HepG2 (cell line): ENCODE data around the gene CAMK2G. TPM values are rescaled to one million over a fixed set of nuclear protein-coding genes. Genes with fewer than 3 reads are reported as not detected.

Source experiments
- ATAC-seq: fragments of 200-7000 bp; cut with Tn5 transposase; 3 replicates; pipeline ENCODE4 v1.9.1; 2020; ENCODE audit warnings: mild to moderate bottlenecking, moderate library complexity
- BruUV-seq: library from RNA; stranded (reverse); fragments of 400-500 nt; replicated peaks from 2 replicates; lab custom pipeline; 2021; lab: Mats Ljungman, UMichigan
- CTCF ChIA-PET: fragments of 300-600 bp; formaldehyde crosslinking; extraction: SDS; loops from one replicate; lab custom pipeline; 2021; ENCODE audit warnings: low total read pairs, inconsistent platforms, low intra/inter-chr PET ratio; lab: Yijun Ruan, JAX
- POLR2A ChIA-PET: fragments of 350-600 bp; sonication (Branson Sonifier 250); formaldehyde crosslinking; loops from one replicate; lab custom pipeline; 2020; ENCODE audit warnings: antibody characterized with exemption, inconsistent platforms; lab: Yijun Ruan, JAX
- DNase-seq: peaks from one replicate; pipeline ENCODE4 v3.0.0-alpha.2; 2015; ENCODE audit warnings: low spot score
- FAIRE-seq: peaks from 3 replicates; lab custom pipeline; 2011; peaks lifted over from hg19 to GRCh38; lab: Jason Lieb, UNC
- H2AFZ ChIP-seq: one replicate; pipeline ENCODE4 v1.6.1; 2011; ENCODE audit warnings: low read length, inconsistent platforms
- H3K27ac ChIP-seq: fragments of 300-600 bp; 3 replicates; pipeline ENCODE4 v1.8.0; 2011; ENCODE audit warnings: mixed run types, mild to moderate bottlenecking, mixed read lengths, low read length, inconsistent platforms; ENCODE audit not compliant: insufficient read depth; ENCODE audit errors: extremely low read length
- H3K27me3 ChIP-seq, 2 experiments: fragments of 200-600 bp in 1 of 2; 2 replicates in 1 of 2; 3 replicates in 1 of 2; pipeline versions ENCODE4 v1.6.0 to v1.8.0; 2011; ENCODE audit warnings: low read length in 2 of 2, mild to moderate bottlenecking in 2 of 2, moderate library complexity in 2 of 2, inconsistent platforms in 1 of 2; ENCODE audit not compliant: insufficient read depth in 2 of 2, control insufficient read depth in 1 of 2
- H3K36me3 ChIP-seq, 2 experiments: fragments of 200-600 bp in 1 of 2; replicated peaks in 1 of 2; 2 replicates in 1 of 2; 3 replicates in 1 of 2; pipeline versions ENCODE4 v1.5.1 to v1.8.0; 2011; ENCODE audit warnings: low read length in 2 of 2, inconsistent platforms in 1 of 2; ENCODE audit not compliant: insufficient read depth in 2 of 2, control insufficient read depth in 1 of 2
- H3K4me1 ChIP-seq: 2 replicates; pipeline ENCODE4 v1.5.1; 2012; ENCODE audit warnings: low read length, inconsistent platforms; ENCODE audit not compliant: insufficient read depth
- H3K4me2 ChIP-seq: 2 replicates; pipeline ENCODE4 v1.6.0; 2011; ENCODE audit warnings: low read depth, low read length, inconsistent platforms
- H3K4me3 ChIP-seq, 3 experiments: fragments of 200-600 bp in 1 of 3; sonication (generic), shearing (Covaris generic) in 1 of 3; replicated peaks in 1 of 3; 2 replicates each; pipeline ENCODE4 v1.5.1; 2011 to 2016; ENCODE audit warnings: low read length in 3 of 3, inconsistent platforms in 2 of 3, low read depth in 2 of 3, mild to moderate bottlenecking in 2 of 3, control low read depth in 1 of 3, mixed read lengths in 1 of 3; ENCODE audit not compliant: insufficient read depth in 1 of 3
- H3K79me2 ChIP-seq: one replicate; pipeline ENCODE4 v1.6.1; 2011; ENCODE audit warnings: low read length, inconsistent platforms; ENCODE audit not compliant: insufficient read depth
- H3K9ac ChIP-seq: 2 replicates; pipeline ENCODE4 v1.6.0; 2011; ENCODE audit warnings: mild to moderate bottlenecking, low read depth, low read length, inconsistent platforms; ENCODE audit not compliant: insufficient read depth
- H3K9me3 ChIP-seq: 2 replicates; pipeline ENCODE4 v1.5.1; 2012; ENCODE audit warnings: mild to moderate bottlenecking, low read length
- H4K20me1 ChIP-seq: 2 replicates; pipeline ENCODE4 v1.6.0; 2011; ENCODE audit warnings: inconsistent platforms, mild to moderate bottlenecking, low read length, moderate library complexity; ENCODE audit not compliant: insufficient read depth
- DBP ChIP-seq: sonication (generic); formaldehyde crosslinking; IDR thresholded peaks from 2 replicates; pipeline ENCODE4 v1.4.0; 2020; ENCODE audit warnings: missing genetic modification reagents; ENCODE audit errors: not compliant biosample characterization
- DMAP1 ChIP-seq: IDR thresholded peaks from 2 replicates; pipeline ENCODE4 v1.6.1; 2016
- ESRRA ChIP-seq: sonication (generic); formaldehyde crosslinking; IDR thresholded peaks from 2 replicates; pipeline ENCODE4 v1.5.1; 2020; ENCODE audit warnings: mild to moderate bottlenecking, low read depth, missing genetic modification reagents
- ETV6 ChIP-seq: sonication (generic); formaldehyde crosslinking; conservative IDR thresholded peaks from 2 replicates; pipeline ENCODE4 v1.4.0; 2020; ENCODE audit warnings: missing genetic modification reagents
- GATA4 ChIP-seq: sonication (generic); IDR thresholded peaks from 2 replicates; pipeline ENCODE4 v1.6.1; 2016; ENCODE audit warnings: antibody characterized with exemption, low read depth, borderline replicate concordance
- GTF2F1 ChIP-seq: fragments of 150-350 bp; IDR thresholded peaks from 2 replicates; pipeline ENCODE4 v1.6.1; 2014; ENCODE audit warnings: low read length
- HDAC2 ChIP-seq: sonication (generic); formaldehyde crosslinking; IDR thresholded peaks from 2 replicates; pipeline ENCODE4 v1.4.0; 2020; ENCODE audit warnings: missing genetic modification reagents
- IRX3 ChIP-seq: sonication (generic); formaldehyde crosslinking; IDR thresholded peaks from 2 replicates; pipeline ENCODE4 v1.8.1; 2023; ENCODE audit warnings: mild to moderate bottlenecking, low read depth, missing genetic modification reagents, borderline replicate concordance
- MYPOP ChIP-seq: sonication (generic); formaldehyde crosslinking; IDR thresholded peaks from 2 replicates; pipeline ENCODE4 v1.8.1; 2023; ENCODE audit warnings: mild to moderate bottlenecking, moderate library complexity, missing genetic modification reagents
- RAD21 ChIP-seq: fragments of 450-650 bp; formaldehyde crosslinking; IDR thresholded peaks from 2 replicates; pipeline ENCODE4 v1.5.0; 2020; ENCODE audit warnings: mild to moderate bottlenecking
- SPEN ChIP-seq: sonication (generic); formaldehyde crosslinking; IDR thresholded peaks from 2 replicates; pipeline ENCODE4 v1.5.1; 2020; ENCODE audit warnings: low read depth, mild to moderate bottlenecking, missing genetic modification reagents
- TBP ChIP-seq: sonication (generic); formaldehyde crosslinking; IDR thresholded peaks from 2 replicates; pipeline ENCODE4 v1.5.0; 2020; ENCODE audit warnings: missing genetic modification reagents
- ZFP36L2 ChIP-seq: sonication (generic); formaldehyde crosslinking; IDR thresholded peaks from 2 replicates; pipeline ENCODE4 v1.4.0; 2020; ENCODE audit warnings: missing genetic modification reagents
- ZNF282 ChIP-seq: fragments of 450-650 bp; IDR thresholded peaks from 2 replicates; pipeline ENCODE4 v1.6.1; 2018; ENCODE audit not compliant: partially characterized antibody
- ZNF549 ChIP-seq: sonication (generic); formaldehyde crosslinking; IDR thresholded peaks from 2 replicates; pipeline ENCODE4 v1.5.0; 2020; ENCODE audit warnings: missing genetic modification reagents
- ZNF550 ChIP-seq: sonication (generic); formaldehyde crosslinking; IDR thresholded peaks from 2 replicates; pipeline ENCODE4 v1.4.0; 2020; ENCODE audit warnings: mild to moderate bottlenecking, missing genetic modification reagents, borderline replicate concordance
- ZNF576 ChIP-seq: sonication (generic); formaldehyde crosslinking; IDR thresholded peaks from 2 replicates; pipeline ENCODE4 v1.4.0; 2020; ENCODE audit warnings: mild to moderate bottlenecking, missing genetic modification reagents
- ZNF781 ChIP-seq: sonication (generic); formaldehyde crosslinking; IDR thresholded peaks from 2 replicates; pipeline ENCODE4 v1.5.1; 2020; ENCODE audit warnings: borderline replicate concordance, mild to moderate bottlenecking, missing genetic modification reagents; ENCODE audit errors: not compliant biosample characterization
- ZNF784 ChIP-seq: sonication (generic); formaldehyde crosslinking; IDR thresholded peaks from 2 replicates; pipeline ENCODE4 v1.5.1; 2020; ENCODE audit warnings: missing genetic modification reagents, mild to moderate bottlenecking, borderline replicate concordance
- WGBS: methylation state at CpG from one replicate; pipeline ENCODE4 v1.1.6; 2017; ENCODE audit warnings: low lambda C conversion rate; 5-methylcytosine and 5-hydroxymethylcytosine counted together
- in situ Hi-C: cut with HindIII; loops from 2 replicates; pipeline ENCODE4 v1.10.0; 2017; ENCODE audit warnings: low pct_unique_long_range_greater_than_20kb; ENCODE audit not compliant: extremely low pct_ligation_motif_present
- intact Hi-C: fragments of 100-400 bp; cut with micrococcal nuclease; formaldehyde crosslinking; loops from one replicate; pipeline ENCODE4 v1.10.0; 2022; ENCODE audit not compliant: unreplicated experiment
- polyA plus RNA-seq, 8 experiments: library from polyadenylated mRNA; depleted of rRNA in 3 of 8; stranded (reverse) in 7 of 8; unstranded in 1 of 8; fragments of >200 nt; fragmentation: Illumina TruSeq in 4 of 8; extraction: Trizol in 4 of 8; gene quantifications; 2 replicates each; pipeline versions ENCODE4 v1.2.1 to v1.2.3, GENCODE V29; 2011 to 2016; ENCODE audit warnings: low read depth in 4 of 8, missing spikeins in 1 of 8, mixed read lengths in 1 of 8; ENCODE audit not compliant: insufficient read depth in 1 of 8
- total RNA-seq, 5 experiments: library from RNA; depleted of rRNA; stranded (reverse); fragments of >200 nt; fragmentation: Illumina TruSeq; extraction: Trizol; gene quantifications; 2 replicates each; pipeline ENCODE4 v1.2.3, GENCODE V29; 2016; ENCODE audit warnings: low read depth in 1 of 5

Gene CAMK2G
- total and polyA plus RNA-seq, 2 of the 13 experiments (the other 11 are each of a cell fraction or from before 2014, with no cell fraction given) = 15.9 to 18.8 TPM

- in situ Hi-C loops (no loop called here), intact Hi-C loops (no loop called here)
- CTCF ChIA-PET = no interaction called here
- peaks cover 55% of the 10 kb centered on the region for H3K79me2 ChIP-seq
- H3K36me3 ChIP-seq = no peaks in the 10 kb centered on the region; a peak in 2 of 5 replicates
- TSS peak; percentile 58 for BruUV-seq
- POLR2A ChIA-PET = interaction anchor here (1.4 to 1.8 kb wide), 2 partner anchors 39 to 58 kb away, joined by 8 to 15 read pairs; partner anchors contain the start of gene SEC24C
- peak overlapping the region; percentile 92 for H3K9ac ChIP-seq
- 0 out of 2 replicates have a peak, but pooled peaks cover 2% of the 10 kb centered on the region for H4K20me1 ChIP-seq
- TF ChIP-seq DBP (CRISPR knock-in tag) = no peak
- TF ChIP-seq RAD21 (CRISPR knock-in tag) = no peak
- TF ChIP-seq TBP (CRISPR knock-in tag) = no peak
- no peak for TF ChIP-seq ZNF784 (CRISPR knock-in tag)
- no peak for TF ChIP-seq ZNF282
- no peak for TF ChIP-seq ZNF781 (CRISPR knock-in tag)
- TF ChIP-seq ZFP36L2 (CRISPR knock-in tag) = no peak
- TF ChIP-seq GATA4 = no peak
- TF ChIP-seq SPEN (CRISPR knock-in tag) = no peak
- no peak for TF ChIP-seq ZNF550
- TF ChIP-seq HDAC2 (CRISPR knock-in tag) = no peak
- no peak for TF ChIP-seq ESRRA (CRISPR knock-in tag)
- TF ChIP-seq IRX3 = no peak
- no peak for TF ChIP-seq ZNF549 (CRISPR knock-in tag)
- TF ChIP-seq ZNF576 (CRISPR knock-in tag) = no peak
- no peak for TF ChIP-seq DMAP1
- no peak for TF ChIP-seq MYPOP (CRISPR knock-in tag)
- no peak for TF ChIP-seq ETV6 (CRISPR knock-in tag)
- TF ChIP-seq GTF2F1 = no peak
- peak overlapping the region; percentile 81 for H3K27ac ChIP-seq
- FAIRE-seq (no peak), DNase-seq (no peak), ATAC-seq (no peak)
- no peaks in the 10 kb centered on the region for H3K9me3 ChIP-seq
- WGBS = 15% methylated on average over 2 of the region's 2 CpGs
- H3K4me3 ChIP-seq = peak overlapping the region; percentile 80 to 89 (median 88)
- peaks cover 48% of the 10 kb centered on the region for H3K4me1 ChIP-seq
- no peaks in the 10 kb centered on the region; a peak in 1 of 5 replicates for H3K27me3 ChIP-seq
- peak overlapping the region; percentile 85 for H3K4me2 ChIP-seq
- no peak overlapping the region for H2AFZ ChIP-seq
These were observed 91.6 kb downstream of the CAMK2G start for GRCh38 chr10:73782749-73783085.
